Right lobe of liver (tissue), 4 donors: ENCODE data around the gene SRPRB.

Source experiments
- CTCF ChIP-seq, 4 donors: fragments of 200-600 bp in 3 of 4; fragments of 450-650 bp in 1 of 4; IDR thresholded peaks; one replicate each; pipeline versions ENCODE4 v1.5.1 to v1.8.0; 2016 to 2022; ENCODE audit warnings: antibody characterized with exemption in 4 of 4, mild to moderate bottlenecking in 2 of 4
- POLR2A ChIP-seq: fragments of 450-650 bp; IDR thresholded peaks from one replicate; pipeline ENCODE4 v1.6.1; 2017; ENCODE audit warnings: antibody characterized with exemption, mild to moderate bottlenecking
- donor health status: DM: no; HTN: no; CAD: no.
- donor health status: DM: no; HTN: no; CAD: no.
- donor health status: DM: no; HTN: yes; CAD: no.

GRCh38 chr3:133757701-133758567 is 47.7 kb upstream of the SRPRB start:
- TF ChIP-seq CTCF (IDR thresholded peaks at IDR 0.05) (no peak), POLR2A (no peak)
